GM18951 (cell line): Measurements from ENCODE around the gene PIGT.

Source experiments
- POLR2A ChIP-seq: IDR thresholded peaks from 4 replicates; pipeline ENCODE4 v1.6.1; 2011; ENCODE audit warnings: mild to moderate bottlenecking; ENCODE audit not compliant: insufficient read length, insufficient read depth; ENCODE audit errors: extremely low read depth
- in situ Hi-C: fragments of 300-500 bp; cut with MboI; formaldehyde crosslinking; loops from one replicate; pipeline ENCODE4 v1.12.0; 2022; ENCODE audit warnings: low sequenced_read_pairs, mixed read lengths, inconsistent platforms; ENCODE audit not compliant: unreplicated experiment

PIGT gene

DNA sequence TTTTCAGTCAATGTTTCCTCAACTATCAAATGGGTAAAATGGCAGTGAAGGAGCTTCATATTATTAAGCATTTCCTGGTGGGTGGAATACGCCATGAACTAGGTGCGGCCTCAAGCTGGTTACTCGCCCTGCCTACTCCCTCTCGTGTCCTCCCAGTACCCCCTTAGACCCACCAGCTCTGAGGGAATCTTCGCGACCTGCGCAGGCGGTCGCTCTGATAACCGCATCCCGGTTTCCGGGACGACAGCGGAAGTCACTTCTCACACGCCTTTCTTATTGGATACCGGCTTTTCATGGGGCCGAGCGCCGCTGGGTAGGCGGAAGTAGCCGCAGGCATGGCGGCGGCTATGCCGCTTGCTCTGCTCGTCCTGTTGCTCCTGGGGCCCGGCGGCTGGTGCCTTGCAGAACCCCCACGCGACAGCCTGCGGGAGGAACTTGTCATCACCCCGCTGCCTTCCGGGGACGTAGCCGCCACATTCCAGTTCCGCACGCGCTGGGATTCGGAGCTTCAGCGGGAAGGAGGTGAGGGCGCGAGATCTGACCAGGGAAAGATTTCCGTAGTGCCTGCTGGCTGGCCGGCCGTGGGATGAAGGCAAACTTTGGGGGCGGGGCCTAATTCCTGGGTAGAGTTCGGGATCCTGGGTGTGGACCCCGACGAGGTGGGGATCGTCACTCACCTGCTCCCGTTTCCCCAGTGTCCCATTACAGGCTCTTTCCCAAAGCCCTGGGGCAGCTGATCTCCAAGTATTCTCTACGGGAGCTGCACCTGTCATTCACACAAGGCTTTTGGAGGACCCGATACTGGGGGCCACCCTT is at the start of gene PIGT:
Gene PIGT, plus strand, starts transcription at position 320 of the 816 bp plus-strand sequence. Its CDS starts 16 bp downstream, at position 336.
- peak; percentile 95 for TF ChIP-seq POLR2A
- in situ Hi-C loops: no loop called here

DNA sequence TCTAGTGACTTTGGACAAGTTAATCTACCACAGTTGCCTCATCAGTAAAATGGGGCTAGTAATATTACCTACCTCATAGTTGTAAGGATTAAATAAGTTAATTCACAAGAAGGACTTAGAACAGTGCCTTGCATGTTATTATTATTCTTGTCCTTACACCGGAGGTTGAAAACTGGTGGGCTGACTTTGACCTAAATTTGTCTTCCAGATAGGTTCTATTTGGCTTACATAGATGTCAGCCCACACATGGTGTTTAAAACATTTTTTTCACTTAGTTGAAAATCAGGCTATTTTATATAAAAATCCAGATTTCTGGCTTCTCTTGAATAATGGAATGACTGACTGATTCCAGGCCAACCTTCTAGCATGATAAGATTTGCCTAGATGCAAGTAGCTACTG is 49.7 kb upstream of the PIGT start:
- in situ Hi-C loops: loop anchor here (5.0 kb wide), 1 partner anchor 71 kb away; no protein-coding TSS in a partner anchor

DNA sequence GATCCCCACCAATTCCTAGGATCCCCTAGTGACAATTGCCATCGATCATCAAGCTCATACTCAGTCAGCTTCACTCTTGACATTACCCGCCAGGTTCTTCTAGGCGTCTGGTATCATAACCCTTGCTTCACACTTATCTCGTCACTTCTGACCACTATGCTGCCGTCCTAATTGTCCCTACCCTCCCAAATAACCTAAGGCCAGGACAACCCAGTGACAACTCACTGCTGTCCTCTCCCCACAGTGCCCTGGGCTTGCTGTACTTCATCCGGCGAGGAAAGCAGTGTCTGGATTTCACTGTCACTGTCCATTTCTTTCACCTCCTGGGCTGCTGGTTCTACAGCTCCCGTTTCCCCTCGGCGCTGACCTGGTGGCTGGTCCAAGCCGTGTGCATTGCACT is 49.3 kb upstream of the PIGT start:
- TF ChIP-seq POLR2A: no peak
- in situ Hi-C loops: loop anchor here (5.0 kb wide), 1 partner anchor 71 kb away; no protein-coding TSS in a partner anchor

More for the DNA sequence above, 49.7 kb upstream of the PIGT start:
- TF ChIP-seq POLR2A: no peak

DNA sequence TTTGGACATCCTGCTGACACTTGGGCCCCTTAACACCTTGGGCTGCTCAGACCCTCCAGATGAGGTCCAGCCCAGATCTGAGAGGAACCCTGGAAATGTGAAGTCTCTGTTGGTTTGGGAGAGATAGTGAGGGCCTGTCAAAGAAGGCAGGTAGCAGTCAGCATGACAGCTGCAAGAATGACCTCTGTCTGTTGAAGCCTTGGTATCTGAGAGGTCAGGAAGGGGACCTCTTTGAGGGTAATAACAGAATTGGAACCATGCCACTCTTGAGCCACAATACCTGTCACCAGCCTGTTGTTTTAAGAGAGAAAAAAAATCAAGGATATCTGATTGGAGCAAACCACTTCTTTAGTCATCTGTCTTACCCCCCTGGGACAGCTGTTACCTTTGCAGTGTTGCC is 48.8 kb upstream of the PIGT start:
- in situ Hi-C loops: loop anchor here (5.0 kb wide), 1 partner anchor 70 kb away; no protein-coding TSS in a partner anchor
- TF ChIP-seq POLR2A: no peak

DNA sequence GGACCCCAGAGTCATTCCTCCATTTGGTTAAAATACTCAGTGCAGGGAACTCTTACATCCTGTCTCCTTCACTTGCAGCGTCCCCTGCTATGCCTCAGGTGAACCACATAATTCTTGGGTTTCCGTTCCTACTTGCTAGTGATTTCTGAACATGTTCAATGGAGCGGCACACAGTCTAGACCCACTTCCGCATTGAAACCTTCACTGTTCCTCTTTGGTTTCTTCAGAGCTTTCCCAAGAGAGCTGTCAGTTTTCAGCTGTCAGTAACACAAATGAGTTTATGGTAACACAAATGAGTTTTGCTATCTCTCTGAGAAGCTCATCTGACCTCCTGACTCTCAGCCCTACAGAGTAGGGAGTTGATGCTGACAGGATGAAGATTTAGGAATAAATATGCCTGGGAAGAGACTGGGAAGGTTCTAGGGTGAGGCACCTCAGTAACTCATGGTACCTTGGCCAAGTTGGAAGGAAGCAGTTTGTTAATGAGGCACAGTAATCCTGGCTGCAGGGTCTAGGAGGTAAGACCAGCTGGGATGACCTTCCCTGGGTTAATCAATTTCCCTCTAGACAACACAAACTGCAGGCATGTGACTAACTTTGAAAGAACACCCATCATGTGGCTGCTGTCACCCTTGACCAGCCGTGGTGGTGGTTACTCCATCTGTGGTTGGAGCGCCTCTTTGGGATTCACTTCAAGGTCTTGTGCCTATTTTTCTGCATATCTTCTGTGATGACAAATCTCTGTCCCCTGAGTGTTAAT is 47.5 kb upstream of the PIGT start:
- TF ChIP-seq POLR2A: no peak
- in situ Hi-C loops: loop anchor here (5.0 kb wide), 1 partner anchor 69 kb away; no protein-coding TSS in a partner anchor

DNA sequence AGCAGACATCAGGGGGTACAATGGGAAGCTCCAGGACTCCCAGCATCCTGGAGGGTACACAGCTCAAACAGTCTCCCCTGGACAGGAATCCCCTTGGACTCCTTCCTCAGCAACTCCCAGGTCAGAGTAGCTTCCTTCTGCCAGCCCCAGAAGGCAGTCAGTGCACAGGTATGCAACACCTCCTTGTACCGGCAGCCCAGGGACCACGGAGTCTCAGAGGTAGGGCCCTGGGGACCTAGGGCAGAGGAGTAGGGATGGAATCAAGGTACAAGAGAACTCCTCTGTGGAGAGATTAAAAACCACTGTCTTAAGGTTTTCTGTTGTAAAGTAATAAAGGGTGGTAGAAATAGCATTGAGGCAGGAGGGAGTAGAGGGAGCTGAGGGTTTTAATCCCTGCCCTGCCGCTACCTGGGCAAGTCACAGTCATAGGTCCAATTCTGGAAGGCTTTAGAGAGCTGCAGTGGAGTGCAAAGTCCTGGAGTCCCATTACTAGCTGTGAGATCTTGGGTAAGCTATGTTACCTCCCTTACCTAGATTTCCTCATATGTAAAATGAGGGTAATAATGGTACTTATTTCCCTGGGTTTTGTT is 45.3 kb upstream of the PIGT start:
- no peak for TF ChIP-seq POLR2A
- in situ Hi-C loops: no loop called here

DNA sequence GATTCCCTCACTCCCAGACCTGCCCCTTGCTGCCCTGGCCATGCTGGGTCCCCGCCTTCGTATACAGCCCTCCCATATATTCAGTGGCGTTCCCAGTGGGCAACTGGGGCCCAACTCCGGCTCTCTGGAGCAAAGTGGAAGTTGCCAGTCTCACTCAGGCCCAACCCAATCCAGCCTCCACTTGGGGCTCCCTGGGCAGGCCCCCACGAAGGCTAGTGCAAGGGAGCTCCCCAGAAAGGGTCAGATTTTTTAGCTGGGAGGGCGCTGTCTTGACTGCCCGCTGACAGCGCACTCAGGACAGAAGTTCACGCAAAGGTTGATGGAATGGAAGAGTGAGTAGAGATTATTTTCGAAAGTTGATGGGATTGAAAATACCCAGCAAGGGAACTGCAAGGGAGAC is 43.7 kb upstream of the PIGT start:
- in situ Hi-C loops: no loop called here
- no peak for TF ChIP-seq POLR2A

DNA sequence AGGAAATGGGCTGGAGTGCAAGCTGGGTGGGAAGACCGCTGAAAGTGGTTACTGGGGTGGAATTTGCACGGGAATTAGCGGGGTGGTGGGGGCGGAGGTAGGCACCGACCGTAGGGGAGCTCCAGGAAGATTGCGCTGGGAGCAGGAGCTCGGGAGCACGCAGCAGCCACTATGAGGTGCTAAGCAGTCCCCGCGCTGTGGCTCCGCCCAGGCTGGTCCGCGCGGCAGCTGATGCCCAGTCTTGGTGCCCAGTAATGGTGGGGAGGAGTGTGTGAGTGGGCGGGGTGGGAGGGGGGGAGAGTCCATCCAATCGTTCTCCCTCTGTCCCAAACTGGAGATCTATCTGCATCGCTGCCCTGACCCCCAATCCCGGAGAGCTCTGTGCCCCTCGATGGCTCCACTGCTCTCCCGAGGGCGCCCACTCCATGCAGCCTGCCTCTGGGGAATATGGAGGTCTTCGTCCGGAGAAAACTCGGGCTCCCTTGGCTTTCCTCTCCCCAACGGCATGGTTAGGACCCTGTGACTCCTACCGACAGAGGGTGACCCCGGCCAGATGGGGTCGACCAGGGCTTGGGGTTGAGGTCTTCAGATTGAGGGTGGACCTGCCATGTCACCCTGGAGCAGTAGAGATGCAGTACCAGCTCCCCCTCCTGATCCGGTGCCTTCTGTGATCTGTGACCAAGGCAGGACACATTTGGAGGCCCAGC is 43.1 kb upstream of the PIGT start:
- in situ Hi-C loops: no loop called here
- no peak for TF ChIP-seq POLR2A

DNA sequence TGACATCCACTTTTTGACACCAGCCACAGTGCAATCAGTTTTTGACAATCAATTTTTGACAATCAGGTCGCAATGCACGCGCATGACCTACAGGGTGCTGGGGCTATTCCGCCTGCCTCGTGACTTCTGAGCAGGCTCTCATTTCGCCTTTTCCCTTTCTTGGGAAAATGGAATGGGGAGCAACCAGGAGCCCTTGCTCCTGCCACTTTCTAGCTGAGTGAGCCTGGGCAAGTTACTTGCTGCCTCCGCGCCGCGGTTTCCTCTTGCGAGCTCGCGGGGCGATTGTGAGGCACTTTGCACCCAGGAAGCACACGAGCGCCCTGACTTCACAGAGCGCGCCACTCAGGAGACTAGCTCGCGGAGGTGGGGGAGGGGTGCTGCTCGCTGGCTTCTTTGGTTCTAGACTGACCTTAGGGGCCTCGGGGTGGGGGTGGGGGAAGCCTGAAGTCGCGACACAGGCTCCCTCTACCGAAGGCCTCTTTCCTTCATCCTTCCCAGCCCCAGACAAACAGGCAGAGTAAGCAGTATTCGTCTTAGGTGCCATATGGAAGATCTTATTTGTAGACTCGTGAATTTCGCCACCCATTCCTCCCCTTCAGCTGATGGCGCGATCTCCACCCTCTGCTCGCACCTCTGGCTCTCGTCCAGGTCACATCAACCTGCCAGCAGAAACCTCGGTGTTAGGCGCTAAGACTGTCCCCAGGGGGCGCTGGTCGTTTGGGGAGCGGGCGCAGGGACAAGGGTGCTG is 42.4 kb upstream of the PIGT start:
- in situ Hi-C loops: no loop called here

DNA sequence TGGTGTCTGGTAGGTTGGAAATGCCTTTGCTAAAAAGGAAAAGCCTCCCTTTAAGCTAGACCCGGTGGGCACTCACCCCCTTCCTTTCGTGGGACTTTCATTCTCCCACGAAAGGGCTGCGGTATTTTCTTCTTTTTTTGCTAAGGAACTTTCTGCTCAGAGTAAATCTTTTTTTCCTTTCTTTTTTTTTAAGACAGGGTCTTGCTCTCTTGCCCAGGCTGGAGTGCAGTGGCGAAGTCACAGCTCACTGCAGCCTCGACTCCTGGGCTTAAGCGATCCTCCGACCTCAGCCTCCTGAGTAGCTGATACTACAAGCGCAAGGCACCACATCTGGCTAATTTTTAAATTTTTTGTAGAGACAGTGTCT is 41.9 kb upstream of the PIGT start:
- in situ Hi-C loops: no loop called here
- TF ChIP-seq POLR2A: no peak

More for the DNA sequence above, 42.4 kb upstream of the PIGT start:
- TF ChIP-seq POLR2A: no peak

DNA sequence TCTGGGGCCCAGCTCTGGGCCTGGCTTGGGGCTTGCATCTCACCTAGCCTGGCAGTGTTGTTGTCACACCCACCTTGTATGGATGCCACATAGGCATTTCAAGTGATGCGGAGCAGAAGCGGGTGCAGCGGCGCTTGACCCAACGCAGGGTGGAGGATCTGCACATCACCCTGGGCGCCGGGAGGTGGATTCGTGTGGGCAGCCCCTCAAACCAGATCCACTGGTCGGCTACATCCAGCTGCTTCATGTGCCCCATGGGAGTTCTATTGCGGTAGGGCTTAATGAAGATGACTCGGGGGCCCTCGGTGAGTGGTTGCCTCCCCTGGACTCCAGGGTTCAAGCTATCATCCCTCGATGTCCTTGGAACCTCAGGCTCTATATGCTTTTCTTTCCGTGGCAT is 41.0 kb upstream of the PIGT start:
- no peak for TF ChIP-seq POLR2A
- in situ Hi-C loops: no loop called here

DNA sequence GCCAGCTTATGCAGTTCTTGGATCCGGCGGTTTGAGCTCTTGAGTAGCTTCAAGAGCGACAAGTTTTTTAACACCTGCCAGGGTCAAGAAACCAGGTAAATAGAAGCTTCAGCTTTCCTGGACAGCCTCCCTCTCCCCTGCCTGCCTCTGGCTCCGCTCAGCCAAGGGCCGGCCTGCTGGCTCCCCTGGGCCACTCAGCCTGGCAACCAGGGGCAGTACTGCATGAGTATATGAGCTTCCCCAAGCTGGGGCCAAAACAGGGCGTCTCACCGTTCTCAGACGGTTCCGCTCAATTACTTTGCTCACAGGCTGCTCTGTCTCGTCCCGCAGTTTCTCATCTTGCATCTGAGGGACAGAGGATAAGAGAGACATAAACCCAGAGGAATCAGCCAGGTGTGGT is 38.7 kb upstream of the PIGT start:
- in situ Hi-C loops: no loop called here
- no peak for TF ChIP-seq POLR2A
